HG03457 (cell line): Measurements from ENCODE around the gene OGFOD3.
"Not testable (repeated sequence)": the region's sequence is repeated elsewhere in the genome, so short reads cannot be mapped to it uniquely, and the experiment has no call there.

ENCODE experiments used
- ATAC-seq: cut with Tn5 transposase; IDR thresholded peaks from one replicate; pipeline ENCODE4 v1.9.1; 2021; ENCODE audit warnings: moderate number of reproducible peaks; ENCODE audit not compliant: unreplicated experiment

The OGFOD3 gene

GRCh38 chr17:82377924-82378740 lies 40.3 kb downstream of the OGFOD3 start:
- no peak for ATAC-seq

- not testable (repeated sequence) for ATAC-seq
Measured at GRCh38 chr17:82377294-82377693, 41.1 kb downstream of the OGFOD3 start.

- no peak for ATAC-seq
Measured at GRCh38 chr17:82376042-82376730, 42.2 kb downstream of the OGFOD3 start.

- ATAC-seq, result no peak
Measured at GRCh38 chr17:82375359-82376041, 42.9 kb downstream of the OGFOD3 start.

- no peak for ATAC-seq
Measured at GRCh38 chr17:82374626-82375331, 43.6 kb downstream of the OGFOD3 start.

GRCh38 chr17:82373731-82374625 lies 44.4 kb downstream of the OGFOD3 start:
- no peak for ATAC-seq

- ATAC-seq, result not testable (repeated sequence)
Measured at GRCh38 chr17:82373072-82373452, 45.3 kb downstream of the OGFOD3 start.

GRCh38 chr17:82372249-82373071 lies 45.9 kb downstream of the OGFOD3 start:
- no peak for ATAC-seq

- no peak for ATAC-seq
Measured at GRCh38 chr17:82371333-82372248, 46.8 kb downstream of the OGFOD3 start, which contains the start of gene UTS2R. Gene UTS2R, plus strand, starts transcription at chr17:82371765. Its CDS starts 2,560 bp downstream, at chr17:82374325.

GRCh38 chr17:82370471-82371332 lies 47.7 kb downstream of the OGFOD3 start:
- no peak for ATAC-seq

- ATAC-seq, result no peak
Measured at GRCh38 chr17:82369211-82369610, 49.2 kb downstream of the OGFOD3 start.

GRCh38 chr17:82367724-82368524 lies 50.5 kb downstream of the OGFOD3 start:
- no peak for ATAC-seq

GRCh38 chr17:82366749-82367148 lies 51.6 kb downstream of the OGFOD3 start:
- ATAC-seq, result no peak

- no peak for ATAC-seq
Measured at GRCh38 chr17:82365606-82366295, 52.6 kb downstream of the OGFOD3 start.

GRCh38 chr17:82361885-82362633 lies 56.3 kb downstream of the OGFOD3 start:
- ATAC-seq, result no peak
